ENCODE measurements around the gene DRC1.

DNA sequence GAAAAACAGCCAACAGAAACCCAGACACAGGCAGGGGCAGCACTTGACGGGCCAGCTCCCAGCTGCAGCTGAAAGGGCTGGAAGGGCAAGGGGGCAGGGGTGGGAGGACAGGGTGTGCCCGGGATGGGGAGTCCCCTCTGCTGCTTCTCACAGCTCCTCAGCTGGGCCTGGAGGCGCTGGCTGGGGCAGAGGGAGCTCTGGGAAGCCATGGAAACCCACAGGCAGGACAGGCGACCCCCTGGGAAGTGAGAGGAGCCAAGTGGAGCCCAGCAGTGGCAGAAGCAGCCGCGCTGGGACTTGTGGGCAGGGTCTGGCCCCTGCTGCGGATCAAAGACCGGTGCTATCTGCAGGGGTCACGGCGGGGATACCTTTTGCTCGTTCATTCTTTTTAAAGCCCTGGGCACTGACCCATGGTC, 55.5 kb downstream of the DRC1 start:
- TF ChIP-seq, protein P1, sequence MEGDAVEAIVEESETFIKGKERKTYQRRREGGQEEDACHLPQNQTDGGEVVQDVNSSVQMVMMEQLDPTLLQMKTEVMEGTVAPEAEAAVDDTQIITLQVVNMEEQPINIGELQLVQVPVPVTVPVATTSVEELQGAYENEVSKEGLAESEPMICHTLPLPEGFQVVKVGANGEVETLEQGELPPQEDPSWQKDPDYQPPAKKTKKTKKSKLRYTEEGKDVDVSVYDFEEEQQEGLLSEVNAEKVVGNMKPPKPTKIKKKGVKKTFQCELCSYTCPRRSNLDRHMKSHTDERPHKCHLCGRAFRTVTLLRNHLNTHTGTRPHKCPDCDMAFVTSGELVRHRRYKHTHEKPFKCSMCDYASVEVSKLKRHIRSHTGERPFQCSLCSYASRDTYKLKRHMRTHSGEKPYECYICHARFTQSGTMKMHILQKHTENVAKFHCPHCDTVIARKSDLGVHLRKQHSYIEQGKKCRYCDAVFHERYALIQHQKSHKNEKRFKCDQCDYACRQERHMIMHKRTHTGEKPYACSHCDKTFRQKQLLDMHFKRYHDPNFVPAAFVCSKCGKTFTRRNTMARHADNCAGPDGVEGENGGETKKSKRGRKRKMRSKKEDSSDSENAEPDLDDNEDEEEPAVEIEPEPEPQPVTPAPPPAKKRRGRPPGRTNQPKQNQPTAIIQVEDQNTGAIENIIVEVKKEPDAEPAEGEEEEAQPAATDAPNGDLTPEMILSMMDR (conservative IDR thresholded peaks at IDR 0.05; ENCODE audit: low read depth, low read length): no peak
- no peak for TF ChIP-seq EZH2 (IDR thresholded peaks at IDR 0.05; ENCODE audit: borderline replicate concordance, low read depth, low read length, poor library complexity, severe bottlenecking)

Measured in A673 (cell line).